ENCODE data around the gene TSFM.

Gene TSFM

DNA sequence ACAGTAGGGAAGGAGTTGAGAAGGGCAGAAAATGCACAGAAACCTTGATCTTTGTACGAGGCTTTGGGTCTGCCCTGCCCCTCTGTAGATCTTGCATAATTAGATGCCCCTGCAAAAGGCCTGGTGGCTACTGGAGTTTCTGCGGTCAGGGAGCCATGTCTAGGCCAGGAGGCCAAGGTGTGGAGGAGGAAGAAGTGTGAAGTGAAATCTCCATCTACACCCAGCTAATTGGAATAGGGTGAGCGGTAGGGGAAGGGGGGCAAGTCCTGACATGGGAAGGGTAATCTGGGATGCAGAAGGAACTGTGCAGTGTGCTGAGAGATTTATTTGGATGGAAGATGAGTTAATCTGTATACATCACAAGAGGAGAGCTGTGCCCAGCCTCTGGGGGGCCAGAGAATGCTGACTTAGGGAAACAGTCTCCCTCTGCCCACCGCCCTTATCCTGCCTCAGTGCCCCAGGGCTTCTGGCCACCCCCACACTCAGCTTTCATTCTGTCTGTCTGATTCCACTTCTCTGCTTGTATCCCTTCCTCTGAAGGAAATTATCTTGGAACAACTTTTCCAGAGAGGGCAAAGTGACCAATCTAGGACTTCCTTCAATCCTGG is 21.1 kb upstream of the TSFM start:
- ATAC-seq = no peak

DNA sequence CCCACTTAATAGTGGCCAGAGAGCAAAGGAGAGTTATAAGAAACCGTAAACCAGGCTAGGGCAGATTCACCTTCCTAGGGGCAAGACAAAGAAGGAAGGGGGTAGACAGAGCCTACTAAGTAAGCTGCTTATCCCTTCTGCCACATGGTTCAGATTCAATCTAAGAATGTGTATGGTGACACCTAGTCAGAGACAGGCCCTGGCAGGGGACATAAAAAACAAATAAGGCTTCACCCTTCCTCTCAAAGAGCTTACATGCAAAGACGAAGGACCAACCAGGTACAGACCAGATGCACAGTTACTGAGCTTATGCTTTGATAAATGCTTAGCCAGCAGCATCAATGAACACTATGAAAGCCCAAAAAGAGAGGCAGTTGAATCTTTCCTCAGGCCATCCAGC is 20.1 kb upstream of the TSFM start:
- TF ChIP-seq RARB (CRISPR knock-in tag; IDR thresholded peaks at IDR 0.05) (no peak), ZNF8 (CRISPR knock-in tag; IDR thresholded peaks at IDR 0.05) (no peak), TOX (CRISPR knock-in tag; IDR thresholded peaks at IDR 0.05; ENCODE audit: borderline replicate concordance) (no peak), PPARA (CRISPR knock-in tag; IDR thresholded peaks at IDR 0.05; ENCODE audit: borderline replicate concordance) (no peak)
- TF ChIP-seq, protein P1, sequence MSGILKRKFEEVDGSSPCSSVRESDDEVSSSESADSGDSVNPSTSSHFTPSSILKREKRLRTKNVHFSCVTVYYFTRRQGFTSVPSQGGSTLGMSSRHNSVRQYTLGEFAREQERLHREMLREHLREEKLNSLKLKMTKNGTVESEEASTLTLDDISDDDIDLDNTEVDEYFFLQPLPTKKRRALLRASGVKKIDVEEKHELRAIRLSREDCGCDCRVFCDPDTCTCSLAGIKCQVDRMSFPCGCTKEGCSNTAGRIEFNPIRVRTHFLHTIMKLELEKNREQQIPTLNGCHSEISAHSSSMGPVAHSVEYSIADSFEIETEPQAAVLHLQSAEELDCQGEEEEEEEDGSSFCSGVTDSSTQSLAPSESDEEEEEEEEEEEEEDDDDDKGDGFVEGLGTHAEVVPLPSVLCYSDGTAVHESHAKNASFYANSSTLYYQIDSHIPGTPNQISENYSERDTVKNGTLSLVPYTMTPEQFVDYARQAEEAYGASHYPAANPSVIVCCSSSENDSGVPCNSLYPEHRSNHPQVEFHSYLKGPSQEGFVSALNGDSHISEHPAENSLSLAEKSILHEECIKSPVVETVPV (CRISPR knock-in tag; IDR thresholded peaks at IDR 0.05) = no peak
- ATAC-seq = no peak

More for the DNA sequence above, 21.1 kb upstream of the TSFM start:
- no peak for TF ChIP-seq ZFP3 (CRISPR knock-in tag; IDR thresholded peaks at IDR 0.05)
- TF ChIP-seq, protein P2, sequence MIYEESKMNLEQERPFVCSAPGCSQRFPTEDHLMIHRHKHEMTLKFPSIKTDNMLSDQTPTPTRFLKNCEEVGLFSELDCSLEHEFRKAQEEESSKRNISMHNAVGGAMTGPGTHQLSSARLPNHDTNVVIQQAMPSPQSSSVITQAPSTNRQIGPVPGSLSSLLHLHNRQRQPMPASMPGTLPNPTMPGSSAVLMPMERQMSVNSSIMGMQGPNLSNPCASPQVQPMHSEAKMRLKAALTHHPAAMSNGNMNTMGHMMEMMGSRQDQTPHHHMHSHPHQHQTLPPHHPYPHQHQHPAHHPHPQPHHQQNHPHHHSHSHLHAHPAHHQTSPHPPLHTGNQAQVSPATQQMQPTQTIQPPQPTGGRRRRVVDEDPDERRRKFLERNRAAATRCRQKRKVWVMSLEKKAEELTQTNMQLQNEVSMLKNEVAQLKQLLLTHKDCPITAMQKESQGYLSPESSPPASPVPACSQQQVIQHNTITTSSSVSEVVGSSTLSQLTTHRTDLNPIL (CRISPR knock-in tag; IDR thresholded peaks at IDR 0.05; ENCODE audit: low read depth) = no peak
- TF ChIP-seq ARNTL (CRISPR knock-in tag; IDR thresholded peaks at IDR 0.05; ENCODE audit: borderline replicate concordance, low read depth) = no peak
- TF ChIP-seq, protein P3, sequence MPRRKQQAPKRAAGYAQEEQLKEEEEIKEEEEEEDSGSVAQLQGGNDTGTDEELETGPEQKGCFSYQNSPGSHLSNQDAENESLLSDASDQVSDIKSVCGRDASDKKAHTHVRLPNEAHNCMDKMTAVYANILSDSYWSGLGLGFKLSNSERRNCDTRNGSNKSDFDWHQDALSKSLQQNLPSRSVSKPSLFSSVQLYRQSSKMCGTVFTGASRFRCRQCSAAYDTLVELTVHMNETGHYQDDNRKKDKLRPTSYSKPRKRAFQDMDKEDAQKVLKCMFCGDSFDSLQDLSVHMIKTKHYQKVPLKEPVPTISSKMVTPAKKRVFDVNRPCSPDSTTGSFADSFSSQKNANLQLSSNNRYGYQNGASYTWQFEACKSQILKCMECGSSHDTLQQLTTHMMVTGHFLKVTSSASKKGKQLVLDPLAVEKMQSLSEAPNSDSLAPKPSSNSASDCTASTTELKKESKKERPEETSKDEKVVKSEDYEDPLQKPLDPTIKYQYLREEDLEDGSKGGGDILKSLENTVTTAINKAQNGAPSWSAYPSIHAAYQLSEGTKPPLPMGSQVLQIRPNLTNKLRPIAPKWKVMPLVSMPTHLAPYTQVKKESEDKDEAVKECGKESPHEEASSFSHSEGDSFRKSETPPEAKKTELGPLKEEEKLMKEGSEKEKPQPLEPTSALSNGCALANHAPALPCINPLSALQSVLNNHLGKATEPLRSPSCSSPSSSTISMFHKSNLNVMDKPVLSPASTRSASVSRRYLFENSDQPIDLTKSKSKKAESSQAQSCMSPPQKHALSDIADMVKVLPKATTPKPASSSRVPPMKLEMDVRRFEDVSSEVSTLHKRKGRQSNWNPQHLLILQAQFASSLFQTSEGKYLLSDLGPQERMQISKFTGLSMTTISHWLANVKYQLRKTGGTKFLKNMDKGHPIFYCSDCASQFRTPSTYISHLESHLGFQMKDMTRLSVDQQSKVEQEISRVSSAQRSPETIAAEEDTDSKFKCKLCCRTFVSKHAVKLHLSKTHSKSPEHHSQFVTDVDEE (CRISPR knock-in tag; IDR thresholded peaks at IDR 0.05) = no peak
- no peak for TF ChIP-seq ESRRG (CRISPR knock-in tag; IDR thresholded peaks at IDR 0.05)
- TF ChIP-seq ZNF8 (CRISPR knock-in tag; IDR thresholded peaks at IDR 0.05) = no peak
- TF ChIP-seq, protein P1 (CRISPR knock-in tag; IDR thresholded peaks at IDR 0.05) = no peak
- TF ChIP-seq, protein P4, sequence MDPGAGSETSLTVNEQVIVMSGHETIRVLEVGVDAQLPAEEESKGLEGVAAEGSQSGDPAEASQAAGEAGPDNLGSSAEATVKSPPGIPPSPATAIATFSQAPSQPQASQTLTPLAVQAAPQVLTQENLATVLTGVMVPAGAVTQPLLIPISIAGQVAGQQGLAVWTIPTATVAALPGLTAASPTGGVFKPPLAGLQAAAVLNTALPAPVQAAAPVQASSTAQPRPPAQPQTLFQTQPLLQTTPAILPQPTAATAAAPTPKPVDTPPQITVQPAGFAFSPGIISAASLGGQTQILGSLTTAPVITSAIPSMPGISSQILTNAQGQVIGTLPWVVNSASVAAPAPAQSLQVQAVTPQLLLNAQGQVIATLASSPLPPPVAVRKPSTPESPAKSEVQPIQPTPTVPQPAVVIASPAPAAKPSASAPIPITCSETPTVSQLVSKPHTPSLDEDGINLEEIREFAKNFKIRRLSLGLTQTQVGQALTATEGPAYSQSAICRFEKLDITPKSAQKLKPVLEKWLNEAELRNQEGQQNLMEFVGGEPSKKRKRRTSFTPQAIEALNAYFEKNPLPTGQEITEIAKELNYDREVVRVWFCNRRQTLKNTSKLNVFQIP (CRISPR knock-in tag; IDR thresholded peaks at IDR 0.05; ENCODE audit: borderline replicate concordance, low read depth) = no peak
- no peak for TF ChIP-seq TOX (CRISPR knock-in tag; IDR thresholded peaks at IDR 0.05; ENCODE audit: borderline replicate concordance)
- TF ChIP-seq, protein P5, sequence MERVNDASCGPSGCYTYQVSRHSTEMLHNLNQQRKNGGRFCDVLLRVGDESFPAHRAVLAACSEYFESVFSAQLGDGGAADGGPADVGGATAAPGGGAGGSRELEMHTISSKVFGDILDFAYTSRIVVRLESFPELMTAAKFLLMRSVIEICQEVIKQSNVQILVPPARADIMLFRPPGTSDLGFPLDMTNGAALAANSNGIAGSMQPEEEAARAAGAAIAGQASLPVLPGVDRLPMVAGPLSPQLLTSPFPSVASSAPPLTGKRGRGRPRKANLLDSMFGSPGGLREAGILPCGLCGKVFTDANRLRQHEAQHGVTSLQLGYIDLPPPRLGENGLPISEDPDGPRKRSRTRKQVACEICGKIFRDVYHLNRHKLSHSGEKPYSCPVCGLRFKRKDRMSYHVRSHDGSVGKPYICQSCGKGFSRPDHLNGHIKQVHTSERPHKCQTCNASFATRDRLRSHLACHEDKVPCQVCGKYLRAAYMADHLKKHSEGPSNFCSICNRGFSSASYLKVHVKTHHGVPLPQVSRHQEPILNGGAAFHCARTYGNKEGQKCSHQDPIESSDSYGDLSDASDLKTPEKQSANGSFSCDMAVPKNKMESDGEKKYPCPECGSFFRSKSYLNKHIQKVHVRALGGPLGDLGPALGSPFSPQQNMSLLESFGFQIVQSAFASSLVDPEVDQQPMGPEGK (CRISPR knock-in tag; IDR thresholded peaks at IDR 0.05; ENCODE audit: borderline replicate concordance) = no peak
- TF ChIP-seq ISL1 (CRISPR knock-in tag; IDR thresholded peaks at IDR 0.05) = no peak
- TF ChIP-seq ZFP30 (CRISPR knock-in tag; IDR thresholded peaks at IDR 0.05) = no peak
- TF ChIP-seq ZNF565 (CRISPR knock-in tag; conservative IDR thresholded peaks at IDR 0.05; ENCODE audit: low read depth) = no peak

DNA sequence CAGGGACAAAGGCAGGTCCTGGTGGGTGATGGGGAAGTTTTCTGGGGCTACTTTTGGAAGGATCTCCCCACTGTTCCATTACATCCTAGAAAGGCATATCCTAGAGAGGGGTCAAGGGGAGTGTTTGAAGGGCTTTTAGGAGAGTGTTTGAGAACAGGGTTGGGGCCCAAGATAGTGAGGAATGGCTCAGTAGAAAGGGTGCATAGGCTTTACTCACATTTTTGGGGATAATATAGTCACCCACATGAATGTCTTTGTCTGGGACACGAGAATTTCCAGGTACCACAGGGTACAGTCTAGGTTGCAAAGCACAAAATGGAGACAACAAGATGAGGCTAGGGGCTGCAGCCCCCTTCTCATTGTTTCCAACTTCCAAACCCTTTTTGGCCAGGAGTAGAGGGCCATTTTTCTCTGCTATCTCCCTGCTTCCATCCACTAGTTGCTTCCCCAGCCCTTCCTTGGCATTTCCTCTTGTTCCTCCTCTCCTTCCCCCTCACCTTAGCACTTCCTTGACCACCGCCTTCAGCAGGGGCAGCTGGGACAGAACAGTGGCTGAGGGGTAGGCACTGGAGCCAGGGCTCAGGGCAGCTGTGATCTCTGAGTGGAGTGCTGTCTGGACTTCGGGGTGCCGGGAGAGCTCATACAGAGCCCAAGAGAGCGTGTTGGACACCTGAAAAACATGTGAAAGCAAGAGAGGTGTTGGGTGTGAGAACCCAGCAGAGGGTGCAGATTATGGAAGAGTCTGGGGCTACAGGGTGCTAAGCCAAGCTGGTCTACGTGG is 18.5 kb upstream of the TSFM start:
- ATAC-seq = no peak
- TF ChIP-seq ESRRG (CRISPR knock-in tag; IDR thresholded peaks at IDR 0.05) (no peak), TOX (CRISPR knock-in tag; IDR thresholded peaks at IDR 0.05; ENCODE audit: borderline replicate concordance) (no peak), ZNF70 (CRISPR knock-in tag; IDR thresholded peaks at IDR 0.05) (no peak), ZFP3 (CRISPR knock-in tag; IDR thresholded peaks at IDR 0.05) (no peak)
- TF ChIP-seq, protein P1 (CRISPR knock-in tag; IDR thresholded peaks at IDR 0.05) = no peak

Measured in SK-N-SH treated with all-trans-retinoic acid at 6 μM for 48 hours (cell line).